ENCODE results near the gene SPAAR.

GRCh38 chr9:35923927-35924763 lies 14.9 kb downstream of the SPAAR start:
- no peak for TF ChIP-seq CTCF (IDR thresholded peaks at IDR 0.05 in 2 of 3, conservative IDR thresholded peaks at IDR 0.05 in 1 of 3; ENCODE audit: borderline replicate concordance in 1 of 3, insufficient read depth in 1 of 3, low read depth in 2 of 3, low read length in 2 of 3)
- no peak for TF ChIP-seq EZH2 (IDR thresholded peaks at IDR 0.05)
- peak; percentile 25 for TF ChIP-seq YY1 (IDR thresholded peaks at IDR 0.05; ENCODE audit: extremely low read depth, insufficient replicate concordance, low read depth, low read length)
- no peak for TF ChIP-seq CEBPB (IDR thresholded peaks at IDR 0.05; ENCODE audit: low read depth)
- no peak for TF ChIP-seq REST (IDR thresholded peaks at IDR 0.05; ENCODE audit: low read depth)
- TF ChIP-seq POLR2A (IDR thresholded peaks at IDR 0.05; ENCODE audit: borderline replicate concordance, extremely low read depth, insufficient read depth, insufficient read length), result no peak
- no peak for TF ChIP-seq TCF7L2 (IDR thresholded peaks at IDR 0.05; ENCODE audit: borderline replicate concordance, extremely low read depth, insufficient read depth, insufficient read length)
- TF ChIP-seq EZH2phosphoT487 (IDR thresholded peaks at IDR 0.05; ENCODE audit: borderline replicate concordance), result no peak
- peak; percentile 69; the same call in 1 of the 2 replicates for TF ChIP-seq EGR1 (IDR thresholded peaks at IDR 0.05; ENCODE audit: low read depth)
- TF ChIP-seq POLR2AphosphoS5 (IDR thresholded peaks at IDR 0.05; ENCODE audit: low read depth, low read length), result no peak
